IPS-18a (cell line): ENCODE measurements around the gene MYBBP1A.
"Not testable (repeated sequence)": the region's sequence is repeated elsewhere in the genome, so short reads cannot be mapped to it uniquely, and the experiment has no call there.

Experiments
- H3K27ac ChIP-seq: one replicate; pipeline ENCODE4 v1.5.1; 2013; ENCODE audit warnings: low read length
- H3K27me3 ChIP-seq: one replicate; pipeline ENCODE4 v1.6.1; 2013; ENCODE audit warnings: mild to moderate bottlenecking, low read length; ENCODE audit not compliant: control insufficient read depth, insufficient read depth
- H3K36me3 ChIP-seq: one replicate; pipeline ENCODE4 v1.6.1; 2013; ENCODE audit warnings: low read depth, low read length; ENCODE audit not compliant: control insufficient read depth
- H3K4me1 ChIP-seq: one replicate; pipeline ENCODE4 v1.6.1; 2013; ENCODE audit warnings: low read depth, low read length; ENCODE audit not compliant: control insufficient read depth
- H3K4me3 ChIP-seq: one replicate; pipeline ENCODE4 v1.5.1; 2013; ENCODE audit warnings: low read length
- H3K9ac ChIP-seq: one replicate; pipeline ENCODE4 v1.6.1; 2013; ENCODE audit warnings: mild to moderate bottlenecking, low read length, moderate library complexity
- H3K9me3 ChIP-seq: one replicate; pipeline ENCODE4 v1.6.1; 2013; ENCODE audit warnings: low read depth, low read length; ENCODE audit not compliant: control insufficient read depth

The MYBBP1A gene

GRCh38 chr17:4578349-4578748 lies 23.2 kb upstream of the MYBBP1A start:
- H3K36me3 ChIP-seq, H3K9ac ChIP-seq, H3K4me3 ChIP-seq, H3K9me3 ChIP-seq, H3K27ac ChIP-seq: not testable (repeated sequence)
- Histone ChIP-seq H3K4me1 (peaks cover 15% of the 10 kb centered on the region), H3K27me3 (peaks cover 11% of the 10 kb centered on the region)

GRCh38 chr17:4577386-4577993 lies 22.3 kb upstream of the MYBBP1A start:
- Histone ChIP-seq H3K36me3 (no peaks in the 10 kb centered on the region), H3K9me3 (no peaks in the 10 kb centered on the region), H3K4me3 (no peak overlapping the region), H3K9ac (no peak overlapping the region), H3K4me1 (peaks cover 15% of the 10 kb centered on the region), H3K27me3 (peaks cover 3% of the 10 kb centered on the region), H3K27ac (no peak overlapping the region)

DNA sequence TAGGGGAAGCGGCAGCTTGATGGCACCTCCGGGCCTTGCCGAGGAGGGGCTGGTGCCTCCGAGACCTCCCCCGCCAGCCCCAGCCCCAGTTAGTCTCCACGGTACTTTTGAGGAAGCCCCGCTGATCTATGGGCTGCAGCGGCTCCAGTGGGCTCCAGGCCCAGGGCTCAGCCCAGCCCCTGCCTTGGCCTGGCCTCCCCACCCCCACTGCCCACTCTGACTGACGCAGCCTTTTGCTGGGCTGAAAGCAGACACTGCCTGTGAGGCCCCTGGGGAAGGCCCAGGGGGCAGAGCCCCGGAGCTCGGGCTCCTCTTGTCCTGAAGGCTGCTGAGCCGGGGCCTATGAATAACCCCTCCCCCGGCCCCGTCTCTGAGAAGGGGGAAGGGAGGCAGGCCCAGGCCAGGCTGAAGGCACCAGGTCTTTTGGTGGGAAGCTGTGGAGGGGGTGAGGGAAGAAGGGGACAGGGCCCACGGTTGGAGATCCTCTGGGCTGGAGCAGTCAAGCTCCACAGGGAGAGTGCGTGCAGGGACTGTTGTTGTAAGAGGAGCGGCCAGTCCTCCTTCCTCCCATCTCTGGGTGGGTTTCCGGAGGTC lies 21.6 kb upstream of the MYBBP1A start:
- H3K27me3 ChIP-seq, result no peaks in the 10 kb centered on the region
- H3K27ac ChIP-seq, result no peak overlapping the region
- no peaks in the 10 kb centered on the region for H3K36me3 ChIP-seq
- no peaks in the 10 kb centered on the region for H3K9me3 ChIP-seq
- no peak overlapping the region for H3K9ac ChIP-seq
- peaks cover 15% of the 10 kb centered on the region for H3K4me1 ChIP-seq
- no peak overlapping the region for H3K4me3 ChIP-seq

- no peak overlapping the region for H3K27ac ChIP-seq
- no peaks in the 10 kb centered on the region for H3K9me3 ChIP-seq
- H3K9ac ChIP-seq, result no peak overlapping the region
- no peak overlapping the region for H3K4me3 ChIP-seq
- peaks cover 15% of the 10 kb centered on the region for H3K4me1 ChIP-seq
- H3K36me3 ChIP-seq, result no peaks in the 10 kb centered on the region
- H3K27me3 ChIP-seq, result no peaks in the 10 kb centered on the region
Observed at GRCh38 chr17:4576161-4576558, 21.0 kb upstream of the MYBBP1A start.

DNA sequence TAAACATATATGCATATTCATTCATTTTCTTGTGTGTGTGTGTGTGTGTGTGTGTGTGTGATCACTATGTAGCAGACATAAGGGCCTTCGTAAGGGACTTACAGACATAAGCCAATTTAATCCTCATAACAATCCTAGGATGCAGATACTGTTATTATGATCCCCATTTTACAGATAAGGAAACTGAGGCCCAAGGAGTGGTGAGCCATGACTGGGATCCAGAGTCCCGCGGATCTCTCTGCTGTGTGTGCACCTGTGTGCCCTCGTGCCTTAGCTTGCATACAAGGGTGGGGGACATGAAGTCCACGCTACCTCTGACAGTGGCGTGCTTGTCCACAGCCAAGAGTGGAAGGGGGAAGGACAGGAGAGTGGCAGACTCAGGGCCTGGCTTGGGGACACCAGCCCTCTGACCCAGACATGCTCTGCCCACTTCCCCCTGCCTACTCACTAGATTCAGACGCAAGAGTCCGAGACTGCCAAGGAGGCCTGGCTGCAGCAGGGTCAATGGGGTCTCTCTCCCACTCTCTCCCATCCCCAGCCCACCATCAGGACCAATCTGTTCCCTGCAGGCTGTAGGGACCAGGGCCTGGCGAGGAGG lies 19.4 kb upstream of the MYBBP1A start:
- no peaks in the 10 kb centered on the region for H3K36me3 ChIP-seq
- no peak overlapping the region for H3K4me3 ChIP-seq
- no peak overlapping the region for H3K9ac ChIP-seq
- H3K27me3 ChIP-seq, result no peaks in the 10 kb centered on the region
- no peaks in the 10 kb centered on the region for H3K9me3 ChIP-seq
- H3K27ac ChIP-seq, result no peak overlapping the region
- H3K4me1 ChIP-seq, result peaks cover 15% of the 10 kb centered on the region

DNA sequence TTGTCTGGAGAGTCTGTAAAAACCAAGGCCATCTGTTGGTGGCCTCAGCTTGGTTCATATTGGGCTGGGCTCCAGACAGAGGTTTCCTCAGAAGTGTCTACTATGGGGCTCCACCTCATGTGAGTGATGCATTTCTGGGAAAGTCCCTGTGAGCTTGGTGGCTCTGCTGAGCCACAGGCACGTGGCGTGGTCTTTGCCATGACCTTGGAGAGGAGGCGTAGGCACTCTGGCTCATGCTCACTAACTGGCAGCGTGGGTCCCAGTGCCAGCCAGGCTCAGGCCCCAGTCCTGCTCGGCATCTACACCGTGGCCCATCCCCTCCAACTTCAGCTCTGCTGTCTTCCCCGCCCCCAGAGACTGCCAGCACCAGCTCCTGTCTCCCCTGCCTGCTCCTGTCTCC lies 18.5 kb upstream of the MYBBP1A start:
- Histone ChIP-seq H3K27me3 (no peaks in the 10 kb centered on the region), H3K4me3 (no peak overlapping the region), H3K9me3 (no peaks in the 10 kb centered on the region), H3K9ac (no peak overlapping the region), H3K36me3 (no peaks in the 10 kb centered on the region), H3K4me1 (peaks cover 15% of the 10 kb centered on the region), H3K27ac (no peak overlapping the region)

DNA sequence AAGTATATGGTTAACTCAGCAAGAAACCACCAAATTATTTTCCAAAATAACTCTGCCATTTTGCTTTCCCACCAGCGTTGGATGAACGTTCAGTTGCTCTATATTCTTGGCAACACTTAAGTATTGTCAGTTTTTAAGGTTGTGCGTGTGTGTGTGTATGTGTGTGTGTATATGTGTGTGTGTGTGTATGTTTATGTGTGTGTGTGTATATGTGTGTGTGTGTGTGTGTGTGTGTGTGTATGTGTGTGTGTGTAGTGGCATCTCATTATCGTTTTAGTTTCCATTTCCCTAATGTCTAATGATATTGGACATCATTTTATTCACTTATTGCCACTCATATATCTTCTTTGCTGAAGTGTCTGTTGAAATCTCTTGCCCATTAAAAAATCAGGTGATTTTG lies 17.9 kb upstream of the MYBBP1A start:
- Histone ChIP-seq H3K9me3 (no peaks in the 10 kb centered on the region), H3K27me3 (no peaks in the 10 kb centered on the region), H3K9ac (no peak overlapping the region), H3K4me3 (no peak overlapping the region), H3K4me1 (peaks cover 15% of the 10 kb centered on the region), H3K27ac (no peak overlapping the region), H3K36me3 (no peaks in the 10 kb centered on the region)

- Histone ChIP-seq H3K4me1 (peaks cover 12% of the 10 kb centered on the region), H3K27ac (no peak overlapping the region), H3K36me3 (no peaks in the 10 kb centered on the region), H3K4me3 (no peak overlapping the region), H3K9ac (no peak overlapping the region), H3K9me3 (no peaks in the 10 kb centered on the region), H3K27me3 (no peaks in the 10 kb centered on the region)
Observed at GRCh38 chr17:4572131-4572530, 16.9 kb upstream of the MYBBP1A start.

- Histone ChIP-seq H3K4me3 (no peak overlapping the region), H3K9me3 (no peaks in the 10 kb centered on the region), H3K27ac (no peak overlapping the region), H3K36me3 (no peaks in the 10 kb centered on the region), H3K9ac (no peak overlapping the region), H3K4me1 (no peaks in the 10 kb centered on the region), H3K27me3 (peaks cover 4% of the 10 kb centered on the region)
Observed at GRCh38 chr17:4569591-4569990, 14.4 kb upstream of the MYBBP1A start.

GRCh38 chr17:4566785-4567184 lies 11.6 kb upstream of the MYBBP1A start:
- no peak overlapping the region for H3K27ac ChIP-seq
- peaks cover 4% of the 10 kb centered on the region for H3K27me3 ChIP-seq
- no peak overlapping the region for H3K4me3 ChIP-seq
- no peaks in the 10 kb centered on the region for H3K9me3 ChIP-seq
- H3K4me1 ChIP-seq, result no peaks in the 10 kb centered on the region
- H3K9ac ChIP-seq, result no peak overlapping the region
- H3K36me3 ChIP-seq, result no peaks in the 10 kb centered on the region

GRCh38 chr17:4565209-4566141 lies 10.3 kb upstream of the MYBBP1A start:
- H3K27me3 ChIP-seq, result peaks cover 4% of the 10 kb centered on the region
- no peak overlapping the region for H3K9ac ChIP-seq
- no peaks in the 10 kb centered on the region for H3K36me3 ChIP-seq
- no peaks in the 10 kb centered on the region for H3K9me3 ChIP-seq
- H3K4me1 ChIP-seq, result no peaks in the 10 kb centered on the region
- H3K27ac ChIP-seq, result no peak overlapping the region
- H3K4me3 ChIP-seq, result no peak overlapping the region
